Measurements from ENCODE around the gene GALNT17.

GRCh38 chr7:71245038-71245437, 113.1 kb downstream of the GALNT17 start:
- TF ChIP-seq POLR2A (IDR thresholded peaks at IDR 0.05) (no peak), CTCF (IDR thresholded peaks at IDR 0.05) (no peak)

Data from breast epithelium (tissue), 3 donors.